SK-N-SH (cell line): ENCODE data around the gene CDV3. TPM values are rescaled to one million over a fixed set of nuclear protein-coding genes. Genes with fewer than 3 reads are reported as not detected.

ENCODE experiments used
- CTCF ChIA-PET: fragments of 300-600, 350-600 bp; formaldehyde crosslinking; extraction: SDS; loops from one replicate; lab custom pipeline; 2021; lab: Yijun Ruan, JAX
- POLR2A ChIA-PET: fragments of 350-600 bp; sonication (Branson Sonifier 250); formaldehyde crosslinking; extraction: SDS; loops from one replicate; lab custom pipeline; 2020; ENCODE audit warnings: antibody characterized with exemption, inconsistent platforms; lab: Yijun Ruan, JAX
- DNase-seq: peaks from one replicate; pipeline ENCODE4 v3.0.0; 2012
- H2AFZ ChIP-seq: fragments of 200-600 bp; sonication (generic); 2 replicates; pipeline ENCODE4 v1.8.1; 2016; ENCODE audit warnings: antibody characterized with exemption, mild to moderate bottlenecking, low read depth
- H3F3A ChIP-seq: fragments of 200-600 bp; sonication (generic); replicated peaks from 2 replicates; pipeline ENCODE3; 2016; ENCODE audit warnings: antibody characterized with exemption, mild to moderate bottlenecking; ENCODE audit not compliant: insufficient read depth
- H3K27ac ChIP-seq, 2 experiments: fragments of 200-500 bp in 1 of 2; fragments of 200-600 bp in 1 of 2; sonication (Bioruptor generic) in 1 of 2; sonication (generic), shearing (Covaris generic) in 1 of 2; 2 replicates each; pipeline versions ENCODE4 v1.5.1 to v1.6.1; 2014 to 2016; ENCODE audit warnings: low read depth in 2 of 2, inconsistent platforms in 1 of 2, low read length in 1 of 2, mild to moderate bottlenecking in 1 of 2, mixed read lengths in 1 of 2
- H3K27me3 ChIP-seq: fragments of 200-600 bp; sonication (generic), shearing (Covaris generic); 2 replicates; pipeline ENCODE4 v1.6.1; 2016; ENCODE audit warnings: mixed run types; ENCODE audit not compliant: insufficient read depth
- H3K36me3 ChIP-seq, 2 experiments: fragments of 200-500 bp in 1 of 2; fragments of 200-600 bp in 1 of 2; sonication (Bioruptor generic) in 1 of 2; sonication (generic) in 1 of 2; replicated peaks in 1 of 2; 2 replicates each; pipeline versions ENCODE3 to v1.5.1; 2014 to 2016; ENCODE audit warnings: low read length in 1 of 2, mild to moderate bottlenecking in 1 of 2; ENCODE audit not compliant: insufficient read depth in 2 of 2, control insufficient read depth in 1 of 2
- H3K4me1 ChIP-seq, 2 experiments: fragments of 200-500 bp in 1 of 2; fragments of 200-600 bp in 1 of 2; sonication (Bioruptor generic) in 1 of 2; sonication (generic), shearing (Covaris generic) in 1 of 2; 2 replicates each; pipeline versions ENCODE4 v1.5.1 to v1.6.1; 2014 to 2016; ENCODE audit warnings: low read depth in 1 of 2, low read length in 1 of 2, mixed run types in 1 of 2; ENCODE audit not compliant: insufficient read depth in 2 of 2, control insufficient read depth in 1 of 2
- H3K4me2 ChIP-seq: fragments of 200-600 bp; sonication (generic), shearing (Covaris generic); 2 replicates; pipeline ENCODE4 v1.6.1; 2017; ENCODE audit warnings: mixed run types
- H3K4me3 ChIP-seq, 2 experiments: fragments of 200-500 bp in 1 of 2; fragments of 200-600 bp in 1 of 2; sonication (Bioruptor generic) in 1 of 2; sonication (generic), shearing (Covaris generic) in 1 of 2; 2 replicates each; pipeline versions ENCODE4 v1.5.1 to v1.8.1; 2014 to 2016; ENCODE audit warnings: low read depth in 2 of 2, inconsistent platforms in 1 of 2, low read length in 1 of 2, mild to moderate bottlenecking in 1 of 2, mixed read lengths in 1 of 2, moderate library complexity in 1 of 2
- H3K79me2 ChIP-seq: fragments of 200-600 bp; sonication (generic); 2 replicates; pipeline ENCODE4 v1.8.1; 2017; ENCODE audit warnings: mild to moderate bottlenecking; ENCODE audit not compliant: insufficient read depth
- H3K9ac ChIP-seq: fragments of 200-600 bp; sonication (generic); 2 replicates; pipeline ENCODE4 v1.6.1; 2017; ENCODE audit warnings: mixed run types
- H3K9me2 ChIP-seq: fragments of 200-600 bp; sonication (generic); 2 replicates; pipeline ENCODE4 v1.6.1; 2017; ENCODE audit warnings: mixed run types
- H3K9me3 ChIP-seq: fragments of 200-600 bp; sonication (generic); 2 replicates; pipeline ENCODE4 v1.6.1; 2017; ENCODE audit warnings: mixed run types, mild to moderate bottlenecking, moderate library complexity
- H4K20me1 ChIP-seq: fragments of 200-600 bp; sonication (generic); 2 replicates; pipeline ENCODE4 v1.6.1; 2017; ENCODE audit warnings: mild to moderate bottlenecking, mixed run types; ENCODE audit not compliant: insufficient read depth
- CHD2 ChIP-seq: fragments of 150-350 bp; IDR thresholded peaks from 2 replicates; pipeline ENCODE4 v1.6.1; 2018; ENCODE audit warnings: low read length; ENCODE audit not compliant: partially characterized antibody
- EP300 ChIP-seq, 2 experiments: IDR thresholded peaks; 2 replicates each; pipeline versions ENCODE4 v1.4.0 to v1.6.1; 2012; ENCODE audit warnings: borderline replicate concordance in 1 of 2, low read depth in 1 of 2, low read length in 1 of 2
- FOSL2 ChIP-seq: IDR thresholded peaks from 2 replicates; pipeline ENCODE4 v1.4.0; 2012; ENCODE audit warnings: low read depth, mild to moderate bottlenecking, moderate library complexity, borderline replicate concordance
- FOXM1 ChIP-seq: IDR thresholded peaks from 2 replicates; pipeline ENCODE4 v1.4.0; 2012; ENCODE audit warnings: low read depth, mild to moderate bottlenecking
- GABPA ChIP-seq: IDR thresholded peaks from 2 replicates; pipeline ENCODE4 v1.4.0; 2012; ENCODE audit warnings: low read depth, mild to moderate bottlenecking
- RCOR1 ChIP-seq: fragments of 150-350 bp; IDR thresholded peaks from 2 replicates; pipeline ENCODE4 v1.6.1; 2017; ENCODE audit warnings: antibody characterized with exemption, low read length
- RFX5 ChIP-seq: IDR thresholded peaks from 2 replicates; pipeline ENCODE4 v1.6.1; 2012; ENCODE audit warnings: mild to moderate bottlenecking, improper control_type of control experiment, low read length
- SIN3A ChIP-seq: IDR thresholded peaks from 2 replicates; pipeline ENCODE4 v1.6.1; 2012; ENCODE audit warnings: low read depth, mild to moderate bottlenecking, low read length, moderate library complexity, borderline replicate concordance
- ZBTB33 ChIP-seq: IDR thresholded peaks from 2 replicates; pipeline ENCODE4 v1.4.0; 2012; ENCODE audit warnings: low read depth, borderline replicate concordance
- WGBS: methylation state at CpG from one replicate; pipeline ENCODE4 v1.1.6; 2017; ENCODE audit warnings: low lambda C conversion rate; 5-methylcytosine and 5-hydroxymethylcytosine counted together
- polyA plus RNA-seq, 3 experiments: library from polyadenylated mRNA; depleted of rRNA; stranded (reverse); fragments of >200 nt; gene quantifications; 2 replicates each; pipeline ENCODE4 v1.2.3, GENCODE V29; 2012
- small RNA-seq, 7 experiments: library from RNA; depleted of rRNA; stranded (forward); fragments of <200 nt; gene quantifications; one replicate each; pipeline ENCODE3, GENCODE V24; 2012
- TF ChIP-seq, protein P1 (sequence below): fragments of 200-600 bp; sonication (generic); IDR thresholded peaks from 2 replicates; pipeline ENCODE4 v1.6.1; 2017; ENCODE audit warnings: antibody characterized with exemption, mild to moderate bottlenecking, moderate library complexity
- TF ChIP-seq, protein P2 (sequence below): fragments of 150-350 bp; IDR thresholded peaks from 2 replicates; pipeline ENCODE4 v1.6.1; 2017; ENCODE audit warnings: antibody characterized with exemption, low read length, low read depth, borderline replicate concordance

Gene CDV3
- polyA plus RNA-seq, 1 of the 3 experiments (the other 2 are of a cell fraction): 35.4 TPM

DNA sequence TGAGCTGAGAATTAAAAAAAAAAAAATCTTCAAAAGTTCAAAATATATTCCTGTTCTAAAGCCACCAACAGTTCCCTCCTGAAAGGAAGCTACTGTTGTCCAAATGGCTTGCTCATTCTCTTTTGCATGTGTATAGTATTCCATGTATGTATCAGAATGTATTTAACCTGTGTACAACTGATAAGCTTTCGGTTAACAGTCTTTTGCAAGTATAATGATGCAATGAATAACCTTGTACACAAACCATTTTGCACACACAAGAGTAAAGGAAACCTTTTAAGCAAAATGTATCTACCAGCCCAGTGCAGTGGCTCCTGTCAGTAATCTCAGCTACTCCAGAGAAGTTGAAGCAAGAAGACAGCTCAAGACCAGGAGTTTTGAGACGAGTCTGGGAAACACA lies 55.7 kb downstream of the CDV3 start:
- H3K36me3 ChIP-seq: peaks cover 42 to 57% of the 10 kb centered on the region in 2 experiments

DNA sequence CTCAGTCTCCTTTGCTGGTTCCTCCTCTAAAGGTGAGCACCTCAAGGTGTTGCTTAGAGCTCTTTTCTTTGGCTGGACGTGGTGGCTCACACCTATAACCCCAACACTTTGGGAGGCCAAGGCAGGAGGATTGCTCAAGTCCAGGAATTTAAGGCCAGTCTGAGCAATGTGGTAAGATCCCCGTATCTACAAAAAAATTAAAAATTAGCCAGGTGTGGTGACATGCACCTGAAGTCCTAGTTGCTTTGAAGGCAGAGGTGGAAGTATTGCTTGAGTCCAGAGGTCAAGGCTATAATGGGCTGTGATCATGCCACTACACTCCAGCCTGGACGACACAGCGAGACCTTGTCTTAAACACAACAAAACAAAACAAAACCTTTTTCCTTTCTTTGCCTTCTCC lies 60.0 kb downstream of the CDV3 start:
- no peak overlapping the region for H3K27ac ChIP-seq
- H3K9me2 ChIP-seq: no peaks in the 10 kb centered on the region
- no peak overlapping the region for H2AFZ ChIP-seq
- H3K9me3 ChIP-seq: no peaks in the 10 kb centered on the region
- H3K36me3 ChIP-seq: peaks cover 42 to 68% of the 10 kb centered on the region in 2 experiments
- H3K4me3 ChIP-seq: no peak overlapping the region
- no peak overlapping the region for H3K4me2 ChIP-seq
- no peak for DNase-seq
- WGBS: 94% methylated on average over 4 of the region's 4 CpGs
- TF ChIP-seq GABPA (no peak), EP300 (IDR thresholded peaks at IDR 0.05; ENCODE audit: borderline replicate concordance in 1 of 2, low read depth in 1 of 2, low read length in 1 of 2) (no peak)
- CTCF ChIA-PET: no interaction called here
- no peaks in the 10 kb centered on the region for H3K4me1 ChIP-seq
- H3K79me2 ChIP-seq: peaks cover 24% of the 10 kb centered on the region; the same call in 1 of the 2 replicates
- no peaks in the 10 kb centered on the region for H3F3A ChIP-seq
- no peak overlapping the region for H3K9ac ChIP-seq
- H3K27me3 ChIP-seq: no peaks in the 10 kb centered on the region
- H4K20me1 ChIP-seq: no peaks in the 10 kb centered on the region
- POLR2A ChIA-PET: no interaction called here

More for the DNA sequence above, 55.7 kb downstream of the CDV3 start:
- Histone ChIP-seq H3K9me3 (no peaks in the 10 kb centered on the region), H3K27ac (no peak overlapping the region)
- TF ChIP-seq, protein P1, sequence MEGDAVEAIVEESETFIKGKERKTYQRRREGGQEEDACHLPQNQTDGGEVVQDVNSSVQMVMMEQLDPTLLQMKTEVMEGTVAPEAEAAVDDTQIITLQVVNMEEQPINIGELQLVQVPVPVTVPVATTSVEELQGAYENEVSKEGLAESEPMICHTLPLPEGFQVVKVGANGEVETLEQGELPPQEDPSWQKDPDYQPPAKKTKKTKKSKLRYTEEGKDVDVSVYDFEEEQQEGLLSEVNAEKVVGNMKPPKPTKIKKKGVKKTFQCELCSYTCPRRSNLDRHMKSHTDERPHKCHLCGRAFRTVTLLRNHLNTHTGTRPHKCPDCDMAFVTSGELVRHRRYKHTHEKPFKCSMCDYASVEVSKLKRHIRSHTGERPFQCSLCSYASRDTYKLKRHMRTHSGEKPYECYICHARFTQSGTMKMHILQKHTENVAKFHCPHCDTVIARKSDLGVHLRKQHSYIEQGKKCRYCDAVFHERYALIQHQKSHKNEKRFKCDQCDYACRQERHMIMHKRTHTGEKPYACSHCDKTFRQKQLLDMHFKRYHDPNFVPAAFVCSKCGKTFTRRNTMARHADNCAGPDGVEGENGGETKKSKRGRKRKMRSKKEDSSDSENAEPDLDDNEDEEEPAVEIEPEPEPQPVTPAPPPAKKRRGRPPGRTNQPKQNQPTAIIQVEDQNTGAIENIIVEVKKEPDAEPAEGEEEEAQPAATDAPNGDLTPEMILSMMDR: no peak
- TF ChIP-seq RFX5 (no peak), SIN3A (no peak), FOXM1 (no peak), RCOR1 (no peak), CHD2 (no peak), ZBTB33 (no peak), FOSL2 (no peak)
- TF ChIP-seq, protein P2, sequence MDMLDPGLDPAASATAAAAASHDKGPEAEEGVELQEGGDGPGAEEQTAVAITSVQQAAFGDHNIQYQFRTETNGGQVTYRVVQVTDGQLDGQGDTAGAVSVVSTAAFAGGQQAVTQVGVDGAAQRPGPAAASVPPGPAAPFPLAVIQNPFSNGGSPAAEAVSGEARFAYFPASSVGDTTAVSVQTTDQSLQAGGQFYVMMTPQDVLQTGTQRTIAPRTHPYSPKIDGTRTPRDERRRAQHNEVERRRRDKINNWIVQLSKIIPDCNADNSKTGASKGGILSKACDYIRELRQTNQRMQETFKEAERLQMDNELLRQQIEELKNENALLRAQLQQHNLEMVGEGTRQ: no peak
- TF ChIP-seq, all 33 proteins: peak for 0
- ChIA-PET POLR2A (no interaction called here), CTCF (interaction anchor here (1.4 kb wide), 1 partner anchor 13 kb away, joined by 5 read pairs; no protein-coding TSS in a partner anchor)
- Histone ChIP-seq H3K79me2 (peaks cover 15% of the 10 kb centered on the region; the same call in 1 of the 2 replicates), H3F3A (no peaks in the 10 kb centered on the region), H2AFZ (no peak overlapping the region), H3K4me2 (no peak overlapping the region), H3K9me2 (no peaks in the 10 kb centered on the region), H3K27me3 (no peaks in the 10 kb centered on the region), H3K4me1 (no peaks in the 10 kb centered on the region), H4K20me1 (no peaks in the 10 kb centered on the region), H3K4me3 (no peak overlapping the region), H3K9ac (no peak overlapping the region)
- WGBS: 92% methylated on average over 2 of the region's 2 CpGs
- DNase-seq: no peak

Small RNA genes within 50 kb of the gene (small RNA-seq; reads per million reads assigned to genes)
- gene AC022296.2: 0 reads per million in 7 experiments
- gene RF00438: 0 reads per million in 7 experiments

Other genes starting within 250 kb of the CDV3 start
- gene BFSP2, start 173.6 kb upstream of the CDV3 start, polyA plus RNA-seq (2012; rRNA removed): not detected in 2 replicates
- 15.7 and 21.5 TPM in 2 replicates for gene TOPBP1, start 88.3 kb downstream of the CDV3 start, polyA plus RNA-seq (2012; rRNA removed)
- 0.02 and 0.08 TPM in 2 replicates for gene TF, start 172.7 kb downstream of the CDV3 start, polyA plus RNA-seq (2012; rRNA removed)
- gene SRPRB, start 232.1 kb downstream of the CDV3 start, polyA plus RNA-seq (2012; rRNA removed): 28.8 and 54.3 TPM in 2 replicates